ENCODE measurements around the gene DUSP14.

DNA sequence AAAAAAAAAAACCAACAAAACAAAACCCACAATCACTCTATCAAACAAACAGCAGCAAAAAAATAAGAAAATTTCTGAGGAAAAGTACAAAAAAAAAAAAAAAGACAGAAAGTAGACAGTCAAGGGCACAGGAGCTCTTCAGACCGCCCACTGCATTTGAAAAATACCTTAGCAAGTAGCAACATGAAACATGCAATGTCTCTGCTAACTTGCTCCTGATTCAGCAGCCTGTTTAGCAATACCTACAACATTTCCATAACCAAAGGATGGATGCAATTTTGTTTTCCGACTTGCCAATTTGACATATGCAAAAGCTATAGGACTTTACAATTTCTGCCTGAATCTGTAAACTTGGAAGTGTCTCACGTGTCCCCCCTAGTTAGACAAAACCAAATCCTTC is 62.1 kb downstream of the DUSP14 start:
- TF ChIP-seq, protein P1, sequence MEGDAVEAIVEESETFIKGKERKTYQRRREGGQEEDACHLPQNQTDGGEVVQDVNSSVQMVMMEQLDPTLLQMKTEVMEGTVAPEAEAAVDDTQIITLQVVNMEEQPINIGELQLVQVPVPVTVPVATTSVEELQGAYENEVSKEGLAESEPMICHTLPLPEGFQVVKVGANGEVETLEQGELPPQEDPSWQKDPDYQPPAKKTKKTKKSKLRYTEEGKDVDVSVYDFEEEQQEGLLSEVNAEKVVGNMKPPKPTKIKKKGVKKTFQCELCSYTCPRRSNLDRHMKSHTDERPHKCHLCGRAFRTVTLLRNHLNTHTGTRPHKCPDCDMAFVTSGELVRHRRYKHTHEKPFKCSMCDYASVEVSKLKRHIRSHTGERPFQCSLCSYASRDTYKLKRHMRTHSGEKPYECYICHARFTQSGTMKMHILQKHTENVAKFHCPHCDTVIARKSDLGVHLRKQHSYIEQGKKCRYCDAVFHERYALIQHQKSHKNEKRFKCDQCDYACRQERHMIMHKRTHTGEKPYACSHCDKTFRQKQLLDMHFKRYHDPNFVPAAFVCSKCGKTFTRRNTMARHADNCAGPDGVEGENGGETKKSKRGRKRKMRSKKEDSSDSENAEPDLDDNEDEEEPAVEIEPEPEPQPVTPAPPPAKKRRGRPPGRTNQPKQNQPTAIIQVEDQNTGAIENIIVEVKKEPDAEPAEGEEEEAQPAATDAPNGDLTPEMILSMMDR (IDR thresholded peaks at IDR 0.05; ENCODE audit: low read depth, low read length, poor library complexity, severe bottlenecking) = no peak
- no peak for TF ChIP-seq EZH2phosphoT487 (IDR thresholded peaks at IDR 0.05; ENCODE audit: borderline replicate concordance, low read length)
